Right atrium auricular region (tissue), 2 donors: Measurements from ENCODE around the gene IL17RC. TPM values are rescaled to one million over a fixed set of nuclear protein-coding genes. Genes with fewer than 3 reads are reported as not detected.

Experiments
- DNase-seq: peaks from one replicate; pipeline ENCODE4 v3.0.0-alpha.2; 2019; ENCODE audit warnings: low spot score
- H3K27ac ChIP-seq, 2 donors: fragments of 200-600 bp; sonication (generic); 1 replicate in 1 of 2; 2 replicates in 1 of 2; pipeline ENCODE4 v1.5.1; 2016 to 2019
- H3K27me3 ChIP-seq, 2 donors: fragments of 200-600 bp; sonication (generic); one replicate each; pipeline versions ENCODE4 v1.5.1 to v1.6.0; 2017 to 2019
- H3K36me3 ChIP-seq: fragments of 200-600 bp; sonication (generic); one replicate; pipeline ENCODE4 v1.5.1; 2016
- H3K4me1 ChIP-seq, 2 donors: fragments of 200-600 bp; sonication (generic); one replicate each; pipeline versions ENCODE4 v1.5.1 to v1.6.0; 2017 to 2019
- H3K4me3 ChIP-seq, 2 donors: fragments of 200-600 bp; sonication (generic); 1 replicate in 1 of 2; 2 replicates in 1 of 2; pipeline ENCODE4 v1.5.1; 2017 to 2019; ENCODE audit warnings: mild to moderate bottlenecking in 1 of 2, moderate library complexity in 1 of 2
- H3K9me3 ChIP-seq, 2 donors: fragments of 200-600 bp; sonication (generic); one replicate each; pipeline ENCODE4 v1.5.1; 2019
- total RNA-seq, 2 donors: library from RNA; depleted of rRNA; stranded (reverse); fragments of >200 nt; gene quantifications; one replicate each; pipeline ENCODE4 v1.1.0, GENCODE V29; 2016
- TF ChIP-seq, protein P1 (sequence below), 2 donors: fragments of 200-600 bp; sonication (generic); IDR thresholded peaks; one replicate each; pipeline ENCODE4 v1.5.1; 2019; ENCODE audit warnings: antibody characterized with exemption in 2 of 2

The IL17RC gene
- total RNA-seq, 2 donors from 2014 or later = 32.5 to 49.1 TPM

- H3K27ac ChIP-seq = no peak overlapping the region
- H3K4me1 ChIP-seq = peaks cover 0 to 29% of the 10 kb centered on the region in 2 donors
- H3K9me3 ChIP-seq = no peaks in the 10 kb centered on the region
- no peaks in the 10 kb centered on the region for H3K27me3 ChIP-seq
- no peaks in the 10 kb centered on the region for H3K36me3 ChIP-seq
- H3K4me3 ChIP-seq = no peak overlapping the region
- TF ChIP-seq, protein P1, sequence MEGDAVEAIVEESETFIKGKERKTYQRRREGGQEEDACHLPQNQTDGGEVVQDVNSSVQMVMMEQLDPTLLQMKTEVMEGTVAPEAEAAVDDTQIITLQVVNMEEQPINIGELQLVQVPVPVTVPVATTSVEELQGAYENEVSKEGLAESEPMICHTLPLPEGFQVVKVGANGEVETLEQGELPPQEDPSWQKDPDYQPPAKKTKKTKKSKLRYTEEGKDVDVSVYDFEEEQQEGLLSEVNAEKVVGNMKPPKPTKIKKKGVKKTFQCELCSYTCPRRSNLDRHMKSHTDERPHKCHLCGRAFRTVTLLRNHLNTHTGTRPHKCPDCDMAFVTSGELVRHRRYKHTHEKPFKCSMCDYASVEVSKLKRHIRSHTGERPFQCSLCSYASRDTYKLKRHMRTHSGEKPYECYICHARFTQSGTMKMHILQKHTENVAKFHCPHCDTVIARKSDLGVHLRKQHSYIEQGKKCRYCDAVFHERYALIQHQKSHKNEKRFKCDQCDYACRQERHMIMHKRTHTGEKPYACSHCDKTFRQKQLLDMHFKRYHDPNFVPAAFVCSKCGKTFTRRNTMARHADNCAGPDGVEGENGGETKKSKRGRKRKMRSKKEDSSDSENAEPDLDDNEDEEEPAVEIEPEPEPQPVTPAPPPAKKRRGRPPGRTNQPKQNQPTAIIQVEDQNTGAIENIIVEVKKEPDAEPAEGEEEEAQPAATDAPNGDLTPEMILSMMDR (IDR thresholded peaks at IDR 0.05) = no peak
- DNase-seq = no peak
Measured at GRCh38 chr3:9951126-9951525, 34.2 kb downstream of the IL17RC start.

GRCh38 chr3:9951598-9951961 lies 34.7 kb downstream of the IL17RC start:
- Histone ChIP-seq H3K9me3 (no peaks in the 10 kb centered on the region), H3K27ac (no peak overlapping the region), H3K4me1 (peaks cover 0 to 26% of the 10 kb centered on the region in 2 donors), H3K36me3 (no peaks in the 10 kb centered on the region), H3K4me3 (peak overlapping the region; percentile 41 to 55), H3K27me3 (no peaks in the 10 kb centered on the region)
- no peak for DNase-seq
- TF ChIP-seq, protein P1 (IDR thresholded peaks at IDR 0.05) = no peak

DNA sequence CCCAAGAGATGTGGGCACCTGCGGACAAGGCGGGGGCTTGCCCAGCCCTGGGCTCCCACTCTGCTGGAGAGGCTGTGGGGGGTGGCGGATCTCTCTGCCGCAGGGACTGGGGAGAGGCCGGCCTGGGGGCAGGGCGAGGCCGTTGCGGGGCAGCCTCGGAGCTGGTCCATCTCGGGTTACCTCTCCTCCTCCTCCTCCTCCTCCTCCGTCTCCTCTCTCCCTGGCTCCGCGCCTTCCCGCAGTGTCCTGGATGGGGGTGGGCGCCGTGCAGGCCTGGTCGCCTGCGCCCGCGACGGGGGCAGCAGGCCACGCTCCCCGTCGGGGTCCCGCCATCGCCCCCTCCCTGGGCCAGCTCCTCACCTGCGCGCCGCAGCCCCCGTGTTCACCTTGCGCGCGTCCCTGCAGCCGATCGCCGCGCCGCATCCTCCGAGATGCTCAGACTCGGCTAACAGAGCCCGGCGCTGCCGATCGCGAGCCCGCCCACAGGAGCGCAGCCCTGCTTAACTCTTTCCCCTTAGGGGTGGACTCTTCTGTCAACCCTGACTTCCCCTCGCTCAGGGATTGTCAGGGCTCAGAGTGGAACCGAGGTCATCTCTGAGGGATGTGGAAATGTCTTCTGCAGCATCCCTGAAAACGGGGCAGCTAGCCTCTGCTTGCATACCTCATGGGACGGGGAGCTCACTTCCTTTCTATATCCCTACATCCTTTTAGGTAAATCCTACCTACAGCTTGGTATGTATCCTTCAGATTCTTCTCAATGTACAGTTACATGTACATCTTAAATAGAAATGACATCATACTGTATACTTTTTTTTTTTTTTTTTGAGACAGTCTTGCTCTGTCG lies 35.3 kb downstream of the IL17RC start, which contains the start of gene PRRT3:
Gene PRRT3 (minus strand): TSS at position 447 of the 844 bp plus-strand sequence. CDS start 2,293 bp downstream, outside the sequence.
- no peak for DNase-seq
- peaks cover 0 to 22% of the 10 kb centered on the region in 2 donors for H3K4me1 ChIP-seq
- peak within 1 kb of the TSS; percentile 41 to 55 for H3K4me3 ChIP-seq
- TF ChIP-seq, protein P1 (IDR thresholded peaks at IDR 0.05) = no peak
- no peaks in the 10 kb centered on the region for H3K9me3 ChIP-seq
- H3K36me3 ChIP-seq = no peaks in the 10 kb centered on the region
- H3K27me3 ChIP-seq = no peaks in the 10 kb centered on the region
- H3K27ac ChIP-seq = no peak within 1 kb of the TSS

DNA sequence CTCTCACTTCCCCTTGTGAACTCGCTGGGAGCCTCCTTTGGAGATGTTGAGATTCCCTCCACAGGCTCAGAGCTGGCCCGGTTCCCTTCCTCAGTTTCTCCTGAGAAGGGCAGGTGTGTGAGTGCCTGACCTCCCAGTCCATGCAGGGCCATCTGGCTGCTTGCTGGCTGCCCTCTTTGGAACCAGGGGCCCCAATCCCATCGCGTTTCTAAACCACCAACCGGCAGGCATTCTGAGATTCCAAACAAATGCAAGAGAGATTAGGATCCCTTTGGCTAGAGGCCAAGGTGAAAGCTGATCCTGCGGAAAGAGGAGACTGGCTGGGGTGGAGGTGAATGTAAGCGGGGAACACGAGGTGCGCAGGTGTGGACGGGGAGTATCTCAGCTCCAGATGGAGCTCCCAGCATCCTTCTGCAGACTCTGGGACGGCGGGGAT lies 38.2 kb downstream of the IL17RC start:
- no peaks in the 10 kb centered on the region for H3K27me3 ChIP-seq
- no peaks in the 10 kb centered on the region for H3K9me3 ChIP-seq
- TF ChIP-seq, protein P1 (IDR thresholded peaks at IDR 0.05) = no peak
- no peak overlapping the region for H3K4me3 ChIP-seq
- no peak for DNase-seq
- H3K36me3 ChIP-seq = no peaks in the 10 kb centered on the region
- H3K4me1 ChIP-seq = peaks cover 0 to 13% of the 10 kb centered on the region in 2 donors
- no peak overlapping the region for H3K27ac ChIP-seq

DNA sequence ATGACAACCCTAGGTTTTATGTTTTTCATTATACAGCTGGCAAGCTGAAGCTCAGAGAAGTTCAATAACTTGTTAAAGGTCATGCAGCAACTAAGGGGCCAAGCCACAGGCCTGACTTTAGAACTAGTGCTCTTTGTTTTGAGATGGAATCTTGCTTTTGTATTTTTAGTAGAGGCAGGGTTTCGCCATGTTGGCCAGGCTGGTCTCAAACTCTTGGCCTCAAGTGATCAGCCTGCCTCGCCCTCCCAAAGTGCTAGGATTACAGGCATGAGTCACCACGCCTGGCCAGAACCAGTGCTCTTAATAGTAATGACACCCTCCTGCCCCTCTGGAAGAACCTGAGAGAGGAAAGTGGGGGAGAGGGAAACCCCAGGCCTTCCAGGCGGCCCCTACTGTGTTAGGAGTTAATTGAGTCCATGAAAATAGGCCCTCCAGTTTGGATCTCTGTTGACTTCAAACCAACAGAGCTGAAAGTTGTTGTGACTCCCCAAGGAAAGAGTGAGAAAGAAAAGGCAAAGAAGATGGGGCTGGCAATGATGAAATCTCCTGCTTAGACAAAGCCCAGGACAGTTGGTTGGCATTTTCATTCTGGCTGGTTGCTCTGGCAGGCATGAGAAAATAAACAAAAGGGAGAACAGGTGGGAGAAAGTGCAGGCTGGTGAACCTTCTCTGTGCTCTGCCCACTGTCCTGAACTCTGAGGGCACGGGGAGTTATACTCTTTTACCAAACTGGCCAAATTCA lies 38.9 kb downstream of the IL17RC start:
- no peaks in the 10 kb centered on the region for H3K9me3 ChIP-seq
- DNase-seq = no peak
- no peak overlapping the region for H3K4me3 ChIP-seq
- peaks cover under 1% of the 10 kb centered on the region for H3K36me3 ChIP-seq
- TF ChIP-seq, protein P1 (IDR thresholded peaks at IDR 0.05) = no peak
- no peak overlapping the region for H3K27ac ChIP-seq
- no peaks in the 10 kb centered on the region for H3K27me3 ChIP-seq
- H3K4me1 ChIP-seq = peaks cover 0 to 13% of the 10 kb centered on the region in 2 donors
